Ectodermal cell (in vitro differentiated cells): ENCODE data around the gene ZNF566.
A peak's percentile ranks its signal among the peaks of the same experiment; 100 is the strongest.
"Not testable (repeated sequence)": the region's sequence is repeated elsewhere in the genome, so short reads cannot be mapped to it uniquely, and the experiment has no call there.

Experiments used
- H3K27ac ChIP-seq: 2 replicates; pipeline ENCODE4 v1.7.0; 2013; ENCODE audit warnings: mild to moderate bottlenecking, low read depth, low read length; ENCODE audit not compliant: insufficient read depth, poor library complexity, severe bottlenecking
- H3K27me3 ChIP-seq: 2 replicates; pipeline ENCODE4 v1.7.0; 2013; ENCODE audit warnings: mild to moderate bottlenecking, low read length; ENCODE audit not compliant: insufficient read depth, control insufficient read depth, poor library complexity, severe bottlenecking
- H3K36me3 ChIP-seq: one replicate; pipeline ENCODE4 v1.7.0; 2013; ENCODE audit warnings: low read length; ENCODE audit not compliant: control insufficient read depth, insufficient read depth
- H3K4me1 ChIP-seq: one replicate; pipeline ENCODE4 v1.7.0; 2013; ENCODE audit warnings: low read length; ENCODE audit not compliant: control insufficient read depth, insufficient read depth
- H3K4me3 ChIP-seq: 2 replicates; pipeline ENCODE4 v1.7.0; 2013; ENCODE audit warnings: low read depth, low read length, control low read depth; ENCODE audit not compliant: insufficient read depth
- H3K9me3 ChIP-seq: 2 replicates; pipeline ENCODE4 v1.7.0; 2013; ENCODE audit warnings: mild to moderate bottlenecking, low read length, moderate library complexity; ENCODE audit not compliant: control insufficient read depth
- WGBS, 2 experiments: methylation state at CpG; one replicate each; pipeline ENCODE4 v1.1.7; 2013; ENCODE audit warnings: missing lambda C conversion rate in 2 of 2; 5-methylcytosine and 5-hydroxymethylcytosine counted together

The ZNF566 gene

DNA sequence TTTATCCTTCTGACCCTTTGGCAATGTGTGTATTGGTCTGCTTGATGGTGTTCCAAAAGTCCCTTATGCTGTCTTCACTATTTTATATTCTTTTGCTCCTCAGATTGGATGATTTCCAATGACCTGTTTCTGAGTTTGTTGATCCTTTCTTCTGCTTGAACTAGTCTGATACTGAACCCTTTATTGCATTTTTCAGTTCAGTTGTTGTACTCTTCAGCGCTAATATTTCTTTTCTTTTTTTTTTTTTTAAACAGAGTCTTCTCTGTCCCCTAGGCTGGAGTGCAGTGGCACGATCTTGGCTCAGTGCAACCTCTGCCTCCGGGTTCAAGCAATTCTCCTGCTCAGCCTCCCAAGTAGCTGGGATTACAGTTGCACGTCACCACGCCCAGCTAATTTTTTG lies 12.6 kb upstream of the ZNF566 start:
- Histone ChIP-seq H3K9me3 (no peaks in the 10 kb centered on the region), H3K4me1 (no peaks in the 10 kb centered on the region), H3K27me3 (no peaks in the 10 kb centered on the region)

DNA sequence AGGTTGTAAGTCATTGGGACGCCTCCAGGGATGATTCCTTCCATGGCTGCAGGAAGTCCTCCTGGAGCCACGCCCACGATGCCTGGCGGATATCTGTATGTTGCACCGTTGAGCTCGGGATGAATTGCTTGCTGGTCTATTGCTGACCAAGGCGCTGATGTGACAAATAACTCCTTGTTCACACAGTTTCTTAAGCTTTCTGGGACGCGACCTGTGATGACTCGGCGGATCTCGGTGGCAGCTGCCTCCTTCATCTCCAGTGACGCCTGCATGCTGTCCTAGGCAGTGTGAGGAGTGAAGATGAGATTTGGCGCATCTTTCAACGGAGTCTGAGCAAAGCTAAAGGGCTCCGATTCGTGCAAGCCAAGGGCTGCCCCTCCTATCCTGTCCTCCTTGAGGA lies 7.6 kb upstream of the ZNF566 start:
- WGBS, 2 experiments = 92 to 94% methylated on average over 17 of the region's 17 CpGs
- Histone ChIP-seq H3K36me3 (no peaks in the 10 kb centered on the region), H3K27me3 (no peaks in the 10 kb centered on the region), H3K27ac (no peak overlapping the region), H3K9me3 (no peaks in the 10 kb centered on the region), H3K4me1 (no peaks in the 10 kb centered on the region), H3K4me3 (no peak overlapping the region)

More for the DNA sequence above, 12.6 kb upstream of the ZNF566 start:
- H3K4me3 ChIP-seq = no peak overlapping the region
- no peaks in the 10 kb centered on the region for H3K36me3 ChIP-seq
- H3K27ac ChIP-seq = no peak overlapping the region
- 87 to 89% methylated on average over 5 of the region's 5 CpGs for WGBS, 2 experiments

DNA sequence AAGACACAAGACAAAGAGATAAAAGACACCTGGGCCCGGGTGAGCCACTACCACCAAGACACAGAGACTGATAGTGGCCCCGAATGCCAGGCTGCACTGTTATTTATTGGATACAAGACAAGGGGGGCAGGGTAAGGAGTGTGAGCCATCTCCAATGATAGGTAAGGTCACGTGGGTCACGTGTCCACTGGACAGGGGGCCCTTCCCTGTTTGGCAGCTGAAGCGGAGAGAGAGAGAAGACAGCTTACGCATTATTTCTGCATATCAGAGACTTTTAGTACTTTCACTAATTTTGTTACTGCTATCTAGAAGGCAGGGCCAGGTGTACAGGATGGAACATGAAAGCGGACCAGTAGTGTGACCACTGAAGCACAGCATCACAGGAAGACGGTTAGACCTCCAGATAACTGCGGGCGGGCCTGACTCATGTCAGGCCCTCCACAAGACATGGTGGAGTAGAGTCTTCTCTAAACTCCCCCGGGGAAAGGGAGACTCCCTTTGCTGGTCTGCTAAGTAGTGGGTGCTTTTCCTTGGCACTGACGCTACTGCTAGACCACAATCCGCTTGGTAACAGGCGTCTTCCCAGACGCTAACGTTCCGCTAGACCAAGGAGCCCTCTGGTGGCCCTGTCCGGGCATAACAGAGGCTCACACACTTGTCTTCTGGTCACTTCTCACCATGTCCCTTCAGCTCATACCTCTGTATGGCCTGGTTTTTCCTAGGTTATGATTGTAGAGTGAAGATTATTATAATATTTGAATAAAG lies 3.5 kb upstream of the ZNF566 start:
- H3K27me3 ChIP-seq, H3K9me3 ChIP-seq, H3K36me3 ChIP-seq, H3K4me3 ChIP-seq, H3K27ac ChIP-seq, H3K4me1 ChIP-seq: not testable (repeated sequence)
- 73 to 74% methylated on average over 18 of the region's 18 CpGs for WGBS, 2 experiments

DNA sequence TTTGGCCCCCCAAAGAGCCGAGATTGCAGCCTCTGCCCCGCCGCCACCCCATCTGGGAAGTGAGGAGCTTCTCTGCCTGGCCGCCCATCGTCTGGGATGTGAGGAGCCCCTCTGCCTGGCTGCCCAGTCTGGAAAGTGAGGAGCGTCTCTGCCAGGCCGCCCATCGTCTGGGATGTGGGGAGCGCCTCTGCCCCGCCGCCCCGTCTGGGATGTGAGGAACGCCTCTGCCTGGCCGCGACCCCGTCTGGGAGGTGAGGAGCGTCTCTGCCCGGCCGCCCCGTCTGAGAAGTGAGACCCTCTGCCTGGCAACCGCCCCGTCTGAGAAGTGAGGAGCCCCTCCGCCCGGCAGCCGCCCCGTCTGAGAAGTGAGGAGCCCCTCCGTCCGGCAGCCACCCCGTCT lies 1.5 kb upstream of the ZNF566 start:
- H3K9me3 ChIP-seq, H3K4me3 ChIP-seq, H3K27me3 ChIP-seq, H3K4me1 ChIP-seq, H3K36me3 ChIP-seq, H3K27ac ChIP-seq: not testable (repeated sequence)
- WGBS, 2 experiments = 94 to 96% methylated on average over 29 of the region's 29 CpGs

DNA sequence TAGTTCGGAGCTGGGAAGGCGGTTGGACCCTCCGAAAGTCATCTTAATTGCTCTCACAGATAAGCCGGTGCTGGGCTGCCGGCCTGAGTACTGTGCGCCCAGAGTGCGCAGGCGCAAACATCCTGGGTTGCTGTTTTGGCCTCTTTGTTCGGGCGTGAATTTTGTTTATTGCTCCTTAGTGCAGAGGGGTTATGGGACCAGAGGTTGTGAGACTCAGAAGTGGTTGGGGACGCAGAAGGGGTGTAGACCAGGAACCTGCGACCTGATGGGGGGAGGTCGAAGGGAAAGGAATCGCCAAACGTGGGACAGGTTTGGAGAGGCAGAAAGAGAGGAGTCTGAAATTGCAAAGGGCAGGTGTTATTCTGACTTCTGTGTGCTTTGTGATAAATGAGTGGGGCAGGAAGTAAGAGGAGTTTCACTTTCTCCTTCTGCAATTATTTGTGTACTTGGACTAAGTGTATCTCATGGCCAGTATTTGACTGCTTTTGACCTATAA lies 607 bp upstream of the ZNF566 start:
- peak overlapping the region; percentile 98 for H3K27ac ChIP-seq
- H3K27me3 ChIP-seq = no peaks in the 10 kb centered on the region
- H3K4me3 ChIP-seq = peak overlapping the region; percentile 98
- H3K4me1 ChIP-seq = no peaks in the 10 kb centered on the region
- 23 to 24% methylated on average over 15 of the region's 15 CpGs for WGBS, 2 experiments
- H3K36me3 ChIP-seq = no peaks in the 10 kb centered on the region
- no peaks in the 10 kb centered on the region for H3K9me3 ChIP-seq

DNA sequence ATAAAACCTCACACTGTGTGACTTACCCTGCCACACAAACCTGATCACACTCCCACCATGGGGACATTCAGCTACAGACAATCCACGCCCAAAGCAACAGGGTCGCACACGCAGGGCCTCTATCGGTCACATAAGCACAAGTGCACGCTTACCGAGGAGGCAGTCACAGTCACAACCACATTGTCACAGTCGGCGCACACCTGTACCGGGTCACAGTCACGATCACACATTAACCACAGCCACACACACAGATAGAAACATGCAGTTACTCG lies 579 bp downstream of the ZNF566 start:
- Histone ChIP-seq H3K27ac (peak overlapping the region; percentile 98), H3K27me3 (no peaks in the 10 kb centered on the region)
- 6 to 8% methylated on average over 11 of the region's 11 CpGs for WGBS, 2 experiments

DNA sequence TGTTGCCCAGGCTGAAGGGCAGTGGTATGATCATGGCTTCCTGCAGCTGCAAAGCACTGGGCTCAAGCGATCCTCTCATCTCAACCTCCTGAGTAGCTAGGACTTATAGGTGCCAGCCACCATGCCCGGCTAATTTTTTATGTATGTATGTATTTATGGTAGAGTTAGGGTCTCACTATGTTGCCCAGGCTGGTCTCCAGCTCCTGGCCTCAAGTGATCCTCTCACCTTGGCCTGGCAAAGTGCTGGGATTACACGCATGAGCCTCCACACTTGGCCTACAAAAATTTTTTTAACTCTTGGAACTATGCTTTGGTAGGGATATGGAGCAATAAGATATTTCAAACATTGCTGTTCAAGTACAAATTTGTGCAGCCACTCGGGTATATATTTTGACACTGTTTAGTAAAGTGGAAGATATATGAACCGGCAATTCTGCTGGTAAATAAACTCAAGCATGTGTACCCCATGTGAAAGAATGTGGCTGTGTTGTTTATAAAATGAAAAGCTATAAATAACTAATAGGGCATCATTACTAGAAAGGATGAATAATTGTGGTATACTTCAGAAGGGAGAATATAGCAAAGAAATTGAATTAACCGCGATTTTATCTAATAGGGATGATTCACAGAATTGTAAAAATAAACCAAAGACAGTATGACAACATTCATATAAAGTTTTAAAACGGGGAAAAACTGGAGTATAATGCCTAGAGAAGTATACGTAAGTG lies 1.1 kb downstream of the ZNF566 start:
- no peaks in the 10 kb centered on the region for H3K9me3 ChIP-seq
- H3K27me3 ChIP-seq = no peaks in the 10 kb centered on the region
- peak overlapping the region; percentile 98 for H3K4me3 ChIP-seq
- no peaks in the 10 kb centered on the region for H3K36me3 ChIP-seq
- WGBS, 2 experiments = 75 to 89% methylated on average over 6 to 9 of the region's 9 CpGs
- H3K4me1 ChIP-seq = no peaks in the 10 kb centered on the region
- H3K27ac ChIP-seq = no peak overlapping the region

More for the DNA sequence above, 579 bp downstream of the ZNF566 start:
- Histone ChIP-seq H3K4me3 (peak overlapping the region; percentile 98), H3K9me3 (no peaks in the 10 kb centered on the region), H3K4me1 (no peaks in the 10 kb centered on the region), H3K36me3 (no peaks in the 10 kb centered on the region)

DNA sequence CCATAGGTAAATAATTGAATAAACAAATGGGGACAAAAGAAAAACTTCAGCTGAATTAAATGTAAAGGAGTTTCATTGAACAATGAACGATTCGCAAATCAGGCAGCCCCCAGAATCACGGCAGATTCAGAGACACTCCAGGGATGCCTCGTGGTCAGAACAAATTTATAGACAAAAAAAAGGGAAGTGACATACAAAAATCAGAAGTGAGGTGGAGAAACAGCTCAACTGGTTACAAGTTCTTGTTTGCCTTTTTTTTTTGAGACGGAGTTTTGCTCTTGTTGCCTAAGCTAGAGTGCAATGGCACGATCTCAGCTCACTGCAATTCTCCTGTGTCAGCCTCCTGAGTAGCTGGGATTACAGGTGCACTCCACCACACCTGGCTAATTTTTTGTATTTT lies 5.7 kb downstream of the ZNF566 start:
- Histone ChIP-seq H3K27ac (no peak overlapping the region), H3K4me1 (no peaks in the 10 kb centered on the region), H3K4me3 (no peak overlapping the region), H3K36me3 (no peaks in the 10 kb centered on the region), H3K27me3 (no peaks in the 10 kb centered on the region), H3K9me3 (no peaks in the 10 kb centered on the region)
- WGBS, 2 experiments = 93 to 96% methylated on average over 6 of the region's 6 CpGs

DNA sequence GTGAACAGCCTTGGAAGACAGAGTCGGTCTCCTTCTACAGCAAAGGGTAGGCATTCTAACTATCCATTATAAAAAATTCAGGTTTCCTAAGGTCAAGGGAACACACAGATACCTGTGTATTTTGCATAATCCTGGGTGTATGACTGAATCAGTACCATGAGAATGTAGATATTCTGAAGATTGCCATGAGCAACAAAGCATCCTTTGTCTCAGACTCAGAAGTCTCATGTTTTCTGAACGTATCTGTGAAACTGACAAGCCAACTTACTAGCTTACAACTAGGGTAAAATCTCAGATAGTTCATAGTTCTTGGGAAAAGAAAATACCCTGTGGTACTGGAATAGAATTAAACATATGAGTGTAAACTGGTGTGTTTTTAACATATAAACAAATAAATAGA lies 6.5 kb downstream of the ZNF566 start:
- no peak overlapping the region for H3K27ac ChIP-seq
- WGBS, 2 experiments = 93 to 94% methylated on average over 2 of the region's 2 CpGs
- H3K9me3 ChIP-seq = no peaks in the 10 kb centered on the region

DNA sequence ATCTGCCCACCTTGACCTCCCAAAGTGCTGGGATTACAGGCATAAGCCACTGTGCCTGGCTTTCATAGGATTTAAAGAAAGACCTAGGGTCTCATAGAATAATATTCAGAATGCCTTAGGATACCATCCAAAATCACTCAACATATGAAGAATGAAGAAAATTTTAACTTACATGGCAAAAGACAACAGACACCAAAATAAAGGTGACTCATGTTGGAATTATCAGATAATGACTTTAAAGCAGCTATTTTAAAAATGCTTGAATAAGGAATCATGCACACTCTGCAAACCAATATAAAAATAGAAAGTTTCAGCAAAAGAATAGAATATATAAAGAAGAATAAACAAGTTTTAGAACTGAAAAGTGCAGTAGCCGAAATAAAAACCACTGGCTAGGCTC lies 29.3 kb downstream of the ZNF566 start:
- 95 to 100% methylated on average over 1 of the region's 1 CpG for WGBS, 2 experiments
- H3K4me1 ChIP-seq = no peaks in the 10 kb centered on the region
- no peak overlapping the region for H3K4me3 ChIP-seq
- H3K36me3 ChIP-seq = peaks cover 7% of the 10 kb centered on the region
- H3K9me3 ChIP-seq = no peaks in the 10 kb centered on the region
- H3K27me3 ChIP-seq = no peaks in the 10 kb centered on the region
- no peak overlapping the region for H3K27ac ChIP-seq

More for the DNA sequence above, 6.5 kb downstream of the ZNF566 start:
- no peak overlapping the region for H3K4me3 ChIP-seq
- H3K36me3 ChIP-seq = no peaks in the 10 kb centered on the region
- H3K27me3 ChIP-seq = no peaks in the 10 kb centered on the region
- no peaks in the 10 kb centered on the region for H3K4me1 ChIP-seq
